ENCODE results near the gene CRIP1.

The CRIP1 gene

GRCh38 chr14:105452963-105453362, 33.7 kb upstream of the CRIP1 start:
- no peak for DNase-seq

- no peak for DNase-seq
These were observed 32.8 kb upstream of the CRIP1 start for GRCh38 chr14:105453847-105454246.

- no peak for DNase-seq
These were observed 31.5 kb upstream of the CRIP1 start for GRCh38 chr14:105455086-105455640.

GRCh38 chr14:105455766-105456660, 30.7 kb upstream of the CRIP1 start:
- DNase-seq, result no peak

GRCh38 chr14:105456736-105457617, 29.7 kb upstream of the CRIP1 start:
- no peak for DNase-seq

- DNase-seq, result no peak
These were observed 28.7 kb upstream of the CRIP1 start for GRCh38 chr14:105458010-105458409.

- DNase-seq, result no peak
These were observed 28.1 kb upstream of the CRIP1 start for GRCh38 chr14:105458571-105458970.

- no peak for DNase-seq
These were observed 26.6 kb upstream of the CRIP1 start for GRCh38 chr14:105460116-105460515.

- DNase-seq, result no peak
These were observed 26.1 kb upstream of the CRIP1 start for GRCh38 chr14:105460616-105461015.

GRCh38 chr14:105461903-105462302, 24.8 kb upstream of the CRIP1 start:
- no peak for DNase-seq

- no peak for DNase-seq
These were observed 22.2 kb upstream of the CRIP1 start for GRCh38 chr14:105464501-105464900.

- no peak for DNase-seq
These were observed 21.3 kb upstream of the CRIP1 start for GRCh38 chr14:105465209-105466031.

- no peak for DNase-seq
These were observed 20.0 kb upstream of the CRIP1 start for GRCh38 chr14:105466531-105467248.

- DNase-seq, result no peak
These were observed 19.3 kb upstream of the CRIP1 start for GRCh38 chr14:105467249-105467941.

GRCh38 chr14:105467942-105468471, 18.7 kb upstream of the CRIP1 start:
- DNase-seq, result no peak

GRCh38 chr14:105468621-105469241, 18.0 kb upstream of the CRIP1 start:
- DNase-seq, result no peak

- DNase-seq, result no peak
These were observed 17.0 kb upstream of the CRIP1 start for GRCh38 chr14:105469456-105470349.

- no peak for DNase-seq
These were observed 16.1 kb upstream of the CRIP1 start for GRCh38 chr14:105470350-105471296.
